Neural progenitor cell (in vitro differentiated cells): ENCODE data around the gene SLC5A5.

ENCODE experiments used
- EZH2 ChIP-seq: fragments of 200-600 bp; sonication (generic); IDR thresholded peaks from 2 replicates; pipeline ENCODE4 v1.6.1; 2017; ENCODE audit warnings: antibody characterized with exemption, mild to moderate bottlenecking, moderate library complexity
- EZH2phosphoT487 ChIP-seq: fragments of 200-600 bp; sonication (generic); IDR thresholded peaks from 2 replicates; pipeline ENCODE4 v1.6.1; 2017; ENCODE audit warnings: antibody characterized with exemption
- TF ChIP-seq, protein P1 (sequence below): fragments of 200-600 bp; sonication (generic); IDR thresholded peaks from 2 replicates; pipeline ENCODE4 v1.5.1; 2017; ENCODE audit warnings: antibody characterized with exemption, mild to moderate bottlenecking

DNA sequence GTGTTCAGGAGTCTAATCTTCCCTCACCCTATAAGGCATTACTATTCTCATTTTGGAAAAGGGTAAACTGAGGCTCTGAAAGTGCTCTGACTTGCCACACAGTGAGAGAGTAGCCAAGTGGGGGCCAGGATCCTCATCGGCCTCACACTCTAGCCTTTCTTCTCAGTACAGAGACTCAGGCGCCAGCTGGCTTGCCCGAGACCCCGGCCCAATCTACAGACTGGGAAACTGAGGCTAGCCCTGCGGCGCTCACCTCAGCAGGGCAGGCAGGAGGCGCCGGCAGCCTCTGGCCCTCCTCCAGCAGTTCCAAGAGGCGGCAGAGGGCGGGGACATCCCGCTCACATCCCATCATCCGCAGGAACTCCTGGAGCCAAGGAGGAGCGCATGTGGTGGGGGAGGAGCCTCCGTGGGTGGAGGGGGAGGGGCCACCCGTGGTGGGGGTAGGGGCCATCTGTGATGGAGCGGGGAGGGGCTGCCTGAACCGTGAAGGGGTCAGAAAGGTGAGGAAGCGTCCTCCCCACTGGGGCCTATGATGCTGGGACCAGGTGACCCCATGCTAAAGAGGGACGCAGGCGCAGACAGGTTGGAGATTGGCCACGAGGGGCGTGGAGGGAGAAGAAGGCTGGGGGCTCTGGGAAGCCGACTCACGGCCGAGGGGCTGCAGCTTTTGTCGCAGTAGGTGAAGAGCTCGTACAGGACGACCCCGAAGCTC, 41.7 kb upstream of the SLC5A5 start:
- TF ChIP-seq EZH2phosphoT487: no peak
- TF ChIP-seq EZH2: no peak
- TF ChIP-seq, protein P1, sequence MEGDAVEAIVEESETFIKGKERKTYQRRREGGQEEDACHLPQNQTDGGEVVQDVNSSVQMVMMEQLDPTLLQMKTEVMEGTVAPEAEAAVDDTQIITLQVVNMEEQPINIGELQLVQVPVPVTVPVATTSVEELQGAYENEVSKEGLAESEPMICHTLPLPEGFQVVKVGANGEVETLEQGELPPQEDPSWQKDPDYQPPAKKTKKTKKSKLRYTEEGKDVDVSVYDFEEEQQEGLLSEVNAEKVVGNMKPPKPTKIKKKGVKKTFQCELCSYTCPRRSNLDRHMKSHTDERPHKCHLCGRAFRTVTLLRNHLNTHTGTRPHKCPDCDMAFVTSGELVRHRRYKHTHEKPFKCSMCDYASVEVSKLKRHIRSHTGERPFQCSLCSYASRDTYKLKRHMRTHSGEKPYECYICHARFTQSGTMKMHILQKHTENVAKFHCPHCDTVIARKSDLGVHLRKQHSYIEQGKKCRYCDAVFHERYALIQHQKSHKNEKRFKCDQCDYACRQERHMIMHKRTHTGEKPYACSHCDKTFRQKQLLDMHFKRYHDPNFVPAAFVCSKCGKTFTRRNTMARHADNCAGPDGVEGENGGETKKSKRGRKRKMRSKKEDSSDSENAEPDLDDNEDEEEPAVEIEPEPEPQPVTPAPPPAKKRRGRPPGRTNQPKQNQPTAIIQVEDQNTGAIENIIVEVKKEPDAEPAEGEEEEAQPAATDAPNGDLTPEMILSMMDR: peak; percentile 13
